ENCODE data around the gene ZBED3. TPM values are rescaled to one million over a fixed set of nuclear protein-coding genes. Genes with fewer than 3 reads are reported as not detected.

ZBED3 gene
- total and polyA plus RNA-seq, 2 donors (not counting 1 experiment from before 2014, with no cell fraction given): 0.30 to 1.2 TPM

GRCh38 chr5:77029376-77029885 lies 57.7 kb downstream of the ZBED3 start:
- Histone ChIP-seq H4K20me1 (ENCODE audit: control insufficient read depth, insufficient read depth, low read length, poor library complexity, severe bottlenecking) (peaks cover 10% of the 10 kb centered on the region), H3K4me1 (ENCODE audit: control insufficient read depth in 2 of 2, insufficient read depth in 2 of 2, low read length in 2 of 2) (peaks cover 16 to 19% of the 10 kb centered on the region in 2 donors), H3K4me3 (ENCODE audit: control extremely low read depth in 1 of 5, extremely low read depth in 1 of 5, insufficient read depth in 1 of 5, low read depth in 2 of 5, low read length in 4 of 5) (peak overlapping the region in 4 of 5 experiments; percentile 92 to 99 (median 94)), H3K9ac (ENCODE audit: low read length) (peak overlapping the region; percentile 93), H3K36me3 (replicated peaks in 1 of 2; ENCODE audit: control extremely low read depth in 1 of 2, control insufficient read depth in 1 of 2, extremely low read depth in 1 of 2, insufficient read depth in 2 of 2, low read length in 1 of 2) (peaks cover 0 to 3% of the 10 kb centered on the region in 2 experiments), H3K79me2 (ENCODE audit: control insufficient read depth, insufficient read depth, low read length) (peaks cover 32% of the 10 kb centered on the region), H2AFZ (ENCODE audit: insufficient read depth, low read depth, low read length, poor library complexity, severe bottlenecking) (peak overlapping the region; percentile 98), H3K27ac (ENCODE audit: low read length in 2 of 2) (peak overlapping the region in 1 of 2 donors; percentile 84), H3K27me3 (replicated peaks in 1 of 4; ENCODE audit: control extremely low read depth in 1 of 4, control insufficient read depth in 3 of 4, insufficient read depth in 4 of 4, low read length in 3 of 4) (peaks cover 0 to 2% (median 0%) of the 10 kb centered on the region in 4 experiments), H3K9me3 (ENCODE audit: control extremely low read depth in 1 of 3, control insufficient read depth in 2 of 3, insufficient read depth in 1 of 3, low read length in 2 of 3) (peaks cover 0 to 15% (median 4%) of the 10 kb centered on the region in 3 donors), H3K4me2 (replicated peaks; ENCODE audit: low read depth, low read length, poor library complexity, severe bottlenecking) (peak overlapping the region; percentile 73)
- ChIA-PET CTCF (interaction anchor here (1.5 to 1.8 kb wide), 4 partner anchors 49 to 446 kb away, joined by 3 to 5 read pairs (median 4); no protein-coding TSS in a partner anchor), POLR2A (interaction anchor here (1.7 kb wide), 1 partner anchor 462 kb away, joined by 3 read pairs; no protein-coding TSS in a partner anchor)
- intact Hi-C loops (cut with micrococcal nuclease): no loop called here
- WGBS (ENCODE audit: insufficient coverage): 91% methylated on average over 1 of the region's 2 CpGs
- no peak for DNase-seq
- H3K4me3 Mint-ChIP-seq: peak overlapping the region; percentile 96
- H3K9me3 Mint-ChIP-seq (ENCODE audit: insufficient read depth): peaks cover 12% of the 10 kb centered on the region
- TF ChIP-seq EZH2 (IDR thresholded peaks at IDR 0.05; ENCODE audit: borderline replicate concordance, insufficient read depth, low read depth, low read length, poor library complexity, severe bottlenecking): no peak
- TF ChIP-seq CTCF (IDR thresholded peaks at IDR 0.05): no peak
- peak overlapping the region; percentile 90 for H3K27ac Mint-ChIP-seq
- ATAC-seq (ENCODE audit: low read depth): no peak
- H3K27me3 Mint-ChIP-seq: peaks cover 8% of the 10 kb centered on the region
- H3K4me1 Mint-ChIP-seq: peaks cover 31% of the 10 kb centered on the region

GRCh38 chr5:77028631-77029375 lies 58.3 kb downstream of the ZBED3 start:
- intact Hi-C loops (cut with micrococcal nuclease): no loop called here
- CTCF ChIA-PET: no interaction called here

More at GRCh38 chr5:77028631-77029375, 58.3 kb downstream of the ZBED3 start:
- peaks cover 10% of the 10 kb centered on the region for H3K27me3 Mint-ChIP-seq
- H3K9ac ChIP-seq (ENCODE audit: low read length): no peak overlapping the region
- no peaks in the 10 kb centered on the region for H3K36me3 ChIP-seq (replicated peaks in 1 of 2; ENCODE audit: control extremely low read depth in 1 of 2, control insufficient read depth in 1 of 2, extremely low read depth in 1 of 2, insufficient read depth in 2 of 2, low read length in 1 of 2)
- ATAC-seq (ENCODE audit: low read depth) (no peak), DNase-seq (no peak)
- peak overlapping the region; percentile 96 for H3K4me3 Mint-ChIP-seq
- TF ChIP-seq CTCF (IDR thresholded peaks at IDR 0.05) (no peak), EZH2 (IDR thresholded peaks at IDR 0.05; ENCODE audit: borderline replicate concordance, insufficient read depth, low read depth, low read length, poor library complexity, severe bottlenecking) (no peak)
- H3K4me1 Mint-ChIP-seq: peaks cover 31% of the 10 kb centered on the region
- H3K27ac Mint-ChIP-seq: no peak overlapping the region
- POLR2A ChIA-PET: no interaction called here
- peaks cover 16 to 19% of the 10 kb centered on the region in 2 donors for H3K4me1 ChIP-seq (ENCODE audit: control insufficient read depth in 2 of 2, insufficient read depth in 2 of 2, low read length in 2 of 2)
- H3K27ac ChIP-seq (ENCODE audit: low read length in 2 of 2): no peak overlapping the region
- WGBS (ENCODE audit: insufficient coverage): 96% methylated on average over 2 of the region's 4 CpGs
- peak overlapping the region; percentile 98 for H2AFZ ChIP-seq (ENCODE audit: insufficient read depth, low read depth, low read length, poor library complexity, severe bottlenecking)
- H3K27me3 ChIP-seq (replicated peaks in 1 of 4; ENCODE audit: control extremely low read depth in 1 of 4, control insufficient read depth in 3 of 4, insufficient read depth in 4 of 4, low read length in 3 of 4): peaks cover 0 to 6% (median 0%) of the 10 kb centered on the region in 4 experiments
- H3K4me2 ChIP-seq (replicated peaks; ENCODE audit: low read depth, low read length, poor library complexity, severe bottlenecking): no peak overlapping the region
- peaks cover 32% of the 10 kb centered on the region for H3K79me2 ChIP-seq (ENCODE audit: control insufficient read depth, insufficient read depth, low read length)
- H4K20me1 ChIP-seq (ENCODE audit: control insufficient read depth, insufficient read depth, low read length, poor library complexity, severe bottlenecking): peaks cover 9% of the 10 kb centered on the region
- H3K9me3 Mint-ChIP-seq (ENCODE audit: insufficient read depth): peaks cover 12% of the 10 kb centered on the region
- peaks cover 0 to 15% (median 4%) of the 10 kb centered on the region in 3 donors for H3K9me3 ChIP-seq (ENCODE audit: control extremely low read depth in 1 of 3, control insufficient read depth in 2 of 3, insufficient read depth in 1 of 3, low read length in 2 of 3)
- no peak overlapping the region for H3K4me3 ChIP-seq (ENCODE audit: control extremely low read depth in 1 of 5, extremely low read depth in 1 of 5, insufficient read depth in 1 of 5, low read depth in 2 of 5, low read length in 4 of 5)

Data from B cell (primary cell).